ENCODE data around the gene PHC2. TPM values are rescaled to one million over a fixed set of nuclear protein-coding genes. Genes with fewer than 3 reads are reported as not detected.

The PHC2 gene
- total RNA-seq, 4 donors from 2014 or later: 52.7 to 68.9 (median 59.8) TPM

DNA sequence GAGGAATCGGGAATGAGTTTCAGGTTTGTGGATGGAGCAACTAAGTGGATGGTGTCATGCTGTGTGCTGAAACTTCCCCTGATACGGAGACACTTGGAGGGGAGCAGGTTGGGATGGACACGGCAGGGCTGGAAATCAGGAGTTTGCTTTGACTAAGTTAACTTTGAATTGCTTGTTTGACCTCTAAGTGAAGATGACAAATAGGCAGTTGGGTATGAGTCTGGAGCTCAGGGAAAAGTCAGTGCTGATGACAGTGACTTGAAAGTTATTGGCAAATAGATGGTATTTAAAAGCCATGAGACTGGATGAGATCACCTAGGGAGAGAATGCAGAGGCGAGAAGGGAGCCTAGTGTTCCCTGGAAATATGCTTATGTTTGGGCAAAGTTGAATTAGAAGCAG, 28.8 kb upstream of the PHC2 start:
- 85 to 89% methylated on average over 4 of the region's 4 CpGs for WGBS, 2 donors (ENCODE audit: low coverage in 1 of 2)
- TF ChIP-seq POLR2A (IDR thresholded peaks at IDR 0.05): no peak
- TF ChIP-seq EP300 (IDR thresholded peaks at IDR 0.05; ENCODE audit: low read depth): no peak
- TF ChIP-seq POLR2AphosphoS5 (IDR thresholded peaks at IDR 0.05): no peak
- TF ChIP-seq, protein P1, sequence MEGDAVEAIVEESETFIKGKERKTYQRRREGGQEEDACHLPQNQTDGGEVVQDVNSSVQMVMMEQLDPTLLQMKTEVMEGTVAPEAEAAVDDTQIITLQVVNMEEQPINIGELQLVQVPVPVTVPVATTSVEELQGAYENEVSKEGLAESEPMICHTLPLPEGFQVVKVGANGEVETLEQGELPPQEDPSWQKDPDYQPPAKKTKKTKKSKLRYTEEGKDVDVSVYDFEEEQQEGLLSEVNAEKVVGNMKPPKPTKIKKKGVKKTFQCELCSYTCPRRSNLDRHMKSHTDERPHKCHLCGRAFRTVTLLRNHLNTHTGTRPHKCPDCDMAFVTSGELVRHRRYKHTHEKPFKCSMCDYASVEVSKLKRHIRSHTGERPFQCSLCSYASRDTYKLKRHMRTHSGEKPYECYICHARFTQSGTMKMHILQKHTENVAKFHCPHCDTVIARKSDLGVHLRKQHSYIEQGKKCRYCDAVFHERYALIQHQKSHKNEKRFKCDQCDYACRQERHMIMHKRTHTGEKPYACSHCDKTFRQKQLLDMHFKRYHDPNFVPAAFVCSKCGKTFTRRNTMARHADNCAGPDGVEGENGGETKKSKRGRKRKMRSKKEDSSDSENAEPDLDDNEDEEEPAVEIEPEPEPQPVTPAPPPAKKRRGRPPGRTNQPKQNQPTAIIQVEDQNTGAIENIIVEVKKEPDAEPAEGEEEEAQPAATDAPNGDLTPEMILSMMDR (IDR thresholded peaks at IDR 0.05): no peak
- no peak for DNase-seq
- Histone ChIP-seq H3K27ac (peak overlapping the region; percentile 54 to 79 (median 60)), H3K9me3 (no peaks in the 10 kb centered on the region), H3K27me3 (no peaks in the 10 kb centered on the region), H3K36me3 (no peaks in the 10 kb centered on the region), H3K4me3 (no peak overlapping the region), H3K4me1 (peaks cover 0 to 37% (median 7%) of the 10 kb centered on the region in 4 donors)
- intact Hi-C loops (cut with DNase I; ENCODE audit: low total_unique reads) (loop anchor here (10.0 kb wide), 1 partner anchor 165 kb away; no protein-coding TSS in a partner anchor), in situ Hi-C loops (cut with MboI; ENCODE audit: low pct_ligation_motif_present in 1 of 4, low pct_unique_long_range_greater_than_20kb in 1 of 4, low sequenced_read_pairs in 3 of 4) (loop anchor here in 3 of 4 donors (10.0 to 25.0 kb wide), 3 partner anchors 97 to 172 kb away; no protein-coding TSS in a partner anchor)

DNA sequence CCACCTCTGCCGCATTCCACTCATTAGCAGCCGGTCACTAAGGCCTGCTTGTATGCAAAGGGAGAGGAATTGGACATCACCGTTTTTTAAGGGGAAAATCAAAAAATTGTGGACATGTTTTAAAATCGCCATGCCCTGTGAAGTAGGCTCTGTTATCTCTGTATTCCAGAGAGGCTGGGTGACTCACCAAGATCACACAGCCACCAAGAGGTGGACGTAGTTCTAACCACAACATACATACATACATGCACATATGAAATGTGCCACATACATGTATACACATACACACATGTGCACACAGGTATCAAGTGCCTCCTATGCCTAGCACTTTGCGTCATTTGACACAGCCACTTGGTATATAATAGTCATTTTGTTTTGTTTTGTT, 25.6 kb upstream of the PHC2 start:
- H3K27ac ChIP-seq: peak overlapping the region in 3 of 4 donors; percentile 31 to 55 (median 53)
- TF ChIP-seq POLR2AphosphoS5 (IDR thresholded peaks at IDR 0.05) (no peak), EP300 (IDR thresholded peaks at IDR 0.05; ENCODE audit: low read depth) (no peak), POLR2A (IDR thresholded peaks at IDR 0.05) (no peak)
- TF ChIP-seq, protein P1 (IDR thresholded peaks at IDR 0.05): no peak
- no peaks in the 10 kb centered on the region for H3K36me3 ChIP-seq
- 78 to 85% methylated on average over 4 to 6 of the region's 6 CpGs for WGBS, 2 donors (ENCODE audit: low coverage in 1 of 2)
- in situ Hi-C loops (cut with MboI; ENCODE audit: low pct_ligation_motif_present in 1 of 4, low pct_unique_long_range_greater_than_20kb in 1 of 4, low sequenced_read_pairs in 3 of 4): loop anchor here in 2 of 4 donors (25.0 kb wide), 2 partner anchors 94 to 169 kb away; no protein-coding TSS in a partner anchor
- no peak for DNase-seq
- no peak overlapping the region for H3K4me3 ChIP-seq
- H3K27me3 ChIP-seq: no peaks in the 10 kb centered on the region
- no peaks in the 10 kb centered on the region for H3K9me3 ChIP-seq
- peaks cover 0 to 32% (median 7%) of the 10 kb centered on the region in 4 donors for H3K4me1 ChIP-seq
- intact Hi-C loops (cut with DNase I; ENCODE audit: low total_unique reads): no loop called here

DNA sequence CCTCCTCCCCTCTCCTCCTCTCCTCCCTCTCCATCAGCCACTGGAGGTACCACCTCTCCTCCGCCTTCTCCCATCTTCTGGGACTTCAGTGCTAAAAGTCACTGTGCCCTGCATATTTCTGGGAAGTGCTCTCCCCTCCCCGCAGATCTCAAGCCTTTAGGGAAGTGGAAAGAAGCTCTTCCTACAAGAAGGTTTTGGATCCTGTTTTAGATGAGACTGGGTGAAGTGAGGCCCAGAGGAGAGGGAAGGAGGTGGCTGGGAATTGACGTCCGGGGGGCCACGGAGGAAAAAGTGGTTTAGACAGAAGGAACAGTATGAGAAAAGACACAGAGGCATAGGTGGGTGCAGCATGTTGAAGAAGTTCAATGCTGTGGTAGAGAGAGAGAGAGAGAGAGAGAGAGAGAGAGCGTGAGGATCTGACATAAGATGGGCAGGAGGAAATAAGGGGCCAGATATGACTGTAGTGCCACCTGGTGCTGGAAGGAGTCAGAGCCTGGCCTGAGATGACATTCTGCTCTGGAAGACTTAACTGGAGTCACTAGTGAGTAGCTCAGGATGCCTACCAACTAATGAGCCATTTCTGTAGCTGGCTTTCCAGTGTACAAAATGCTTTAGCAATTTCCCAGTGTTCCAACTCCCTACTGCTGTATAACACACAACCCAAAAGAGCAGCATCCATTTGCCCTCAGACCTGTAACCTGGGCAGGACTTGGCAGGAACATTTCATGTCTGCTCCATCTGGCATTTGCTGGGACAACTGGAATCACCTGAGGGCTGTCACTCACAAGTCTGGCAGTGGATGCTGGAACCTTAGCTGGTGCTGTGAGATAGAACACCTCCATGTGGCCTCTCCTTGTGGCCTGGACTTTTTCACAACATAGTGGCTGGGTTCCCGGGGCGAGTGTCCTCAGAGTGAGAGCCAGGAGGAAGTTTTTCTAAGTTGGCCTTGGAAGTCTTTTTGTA, 24.9 kb upstream of the PHC2 start:
- in situ Hi-C loops (cut with MboI; ENCODE audit: low pct_ligation_motif_present in 1 of 4, low pct_unique_long_range_greater_than_20kb in 1 of 4, low sequenced_read_pairs in 3 of 4) (loop anchor here in 2 of 4 donors (25.0 kb wide), 2 partner anchors 94 to 169 kb away; no protein-coding TSS in a partner anchor), intact Hi-C loops (cut with DNase I; ENCODE audit: low total_unique reads) (no loop called here)
- Histone ChIP-seq H3K4me1 (peaks cover 0 to 27% (median 7%) of the 10 kb centered on the region in 4 donors), H3K27ac (peak overlapping the region in 3 of 4 donors; percentile 31 to 55 (median 53)), H3K27me3 (no peaks in the 10 kb centered on the region), H3K36me3 (no peaks in the 10 kb centered on the region), H3K9me3 (no peaks in the 10 kb centered on the region), H3K4me3 (no peak overlapping the region)
- 36 to 53% methylated on average over 5 to 8 of the region's 8 CpGs for WGBS, 2 donors (ENCODE audit: low coverage in 1 of 2)
- no peak for DNase-seq
- no peak for TF ChIP-seq POLR2AphosphoS5 (IDR thresholded peaks at IDR 0.05)
- no peak for TF ChIP-seq POLR2A (IDR thresholded peaks at IDR 0.05)
- no peak for TF ChIP-seq EP300 (IDR thresholded peaks at IDR 0.05; ENCODE audit: low read depth)
- TF ChIP-seq, protein P1 (IDR thresholded peaks at IDR 0.05): peak; percentile 41 to 47 (median 44)

DNA sequence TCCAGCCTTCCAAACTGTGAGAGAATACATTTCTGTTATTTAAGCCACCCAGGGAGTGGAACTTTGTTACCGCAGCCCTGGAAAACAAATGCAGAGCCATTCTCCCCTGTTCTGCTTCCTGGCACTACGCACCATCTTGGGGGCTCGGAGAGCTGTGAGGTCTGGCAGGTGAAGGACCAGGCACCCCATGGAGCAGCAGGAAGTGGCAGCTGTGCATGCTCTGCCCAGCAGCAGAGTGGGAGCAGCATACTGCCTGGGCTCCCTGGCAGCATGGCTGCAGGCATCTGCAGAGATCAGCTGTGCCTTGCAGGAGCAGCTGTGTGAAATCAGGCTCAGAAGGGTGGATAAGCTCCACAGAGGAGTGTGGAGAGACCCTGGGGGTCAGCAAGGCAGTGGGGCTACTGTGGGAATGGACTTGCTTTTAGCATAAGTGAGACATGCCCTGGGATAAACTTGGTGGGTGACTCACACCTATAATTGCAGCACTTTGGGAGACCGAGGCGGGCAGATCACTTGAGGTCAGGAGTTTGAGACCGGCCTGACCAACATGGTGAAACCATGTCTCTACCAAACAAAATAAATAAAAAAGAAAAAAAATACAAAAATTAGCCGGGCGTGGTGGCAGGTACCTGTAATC, 23.9 kb upstream of the PHC2 start:
- intact Hi-C loops (cut with DNase I; ENCODE audit: low total_unique reads): no loop called here
- no peak for DNase-seq
- Histone ChIP-seq H3K4me1 (peaks cover 0 to 16% (median 3%) of the 10 kb centered on the region in 4 donors), H3K4me3 (no peak overlapping the region), H3K9me3 (no peaks in the 10 kb centered on the region), H3K36me3 (no peaks in the 10 kb centered on the region), H3K27ac (no peak overlapping the region), H3K27me3 (no peaks in the 10 kb centered on the region)
- no peak for TF ChIP-seq EP300 (IDR thresholded peaks at IDR 0.05; ENCODE audit: low read depth)
- in situ Hi-C loops (cut with MboI; ENCODE audit: low pct_ligation_motif_present in 1 of 4, low pct_unique_long_range_greater_than_20kb in 1 of 4, low sequenced_read_pairs in 3 of 4): loop anchor here in 2 of 4 donors (25.0 kb wide), 2 partner anchors 92 to 167 kb away; no protein-coding TSS in a partner anchor
- 90 to 95% methylated on average over 2 to 8 of the region's 8 CpGs for WGBS, 2 donors (ENCODE audit: low coverage in 1 of 2)
